Measurements from ENCODE around the gene ALKBH8.
A peak's percentile ranks its signal among the peaks of the same experiment; 100 is the strongest.
"Not testable (repeated sequence)": the region's sequence is repeated elsewhere in the genome, so short reads cannot be mapped to it uniquely, and the experiment has no call there.

Gene ALKBH8

GRCh38 chr11:107501713-107502112 is 63.8 kb downstream of the ALKBH8 start:
- DNase-seq = no peak

- DNase-seq = not testable (repeated sequence)
Measured at GRCh38 chr11:107497371-107497770, 68.2 kb downstream of the ALKBH8 start.

GRCh38 chr11:107496011-107496410 is 69.5 kb downstream of the ALKBH8 start:
- no peak for DNase-seq

DNA sequence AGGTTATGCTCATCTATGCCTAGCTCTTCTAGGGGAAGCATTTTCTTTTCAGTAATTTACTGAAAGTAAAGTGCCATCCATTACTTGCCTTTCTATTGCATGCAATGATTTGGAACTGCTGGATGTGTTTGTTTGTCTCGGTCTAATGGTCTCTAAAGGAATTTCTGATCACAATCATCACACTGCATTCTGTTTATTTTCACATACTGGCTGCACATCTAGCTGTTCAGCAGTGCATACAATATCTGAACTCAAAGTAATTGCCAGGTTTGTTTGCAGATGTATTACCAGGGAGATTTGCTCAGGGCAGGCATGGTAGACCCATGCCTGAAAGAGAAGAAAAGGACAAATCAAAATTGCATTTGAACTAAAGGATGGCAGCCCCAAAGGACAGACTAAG is 71.5 kb downstream of the ALKBH8 start:
- DNase-seq = no peak

DNA sequence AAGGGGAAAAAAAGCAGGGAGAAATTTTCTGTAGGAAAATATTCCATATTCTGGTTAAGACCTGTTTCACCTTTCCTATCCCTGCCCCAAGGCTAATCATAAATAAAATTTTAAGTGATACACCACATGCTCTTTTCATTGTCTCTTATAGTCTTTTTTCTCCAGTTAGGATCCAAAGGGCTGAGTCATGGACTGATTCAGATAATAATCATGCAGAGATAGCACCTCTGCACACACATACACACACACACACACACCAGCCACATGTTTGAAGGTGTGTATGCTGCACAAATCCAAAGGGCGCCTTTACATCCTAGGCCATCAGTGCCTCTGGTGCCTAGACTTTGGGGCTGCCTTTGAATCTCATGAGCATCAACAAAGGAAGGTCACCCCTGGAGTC is 72.4 kb downstream of the ALKBH8 start:
- DNase-seq = no peak

DNA sequence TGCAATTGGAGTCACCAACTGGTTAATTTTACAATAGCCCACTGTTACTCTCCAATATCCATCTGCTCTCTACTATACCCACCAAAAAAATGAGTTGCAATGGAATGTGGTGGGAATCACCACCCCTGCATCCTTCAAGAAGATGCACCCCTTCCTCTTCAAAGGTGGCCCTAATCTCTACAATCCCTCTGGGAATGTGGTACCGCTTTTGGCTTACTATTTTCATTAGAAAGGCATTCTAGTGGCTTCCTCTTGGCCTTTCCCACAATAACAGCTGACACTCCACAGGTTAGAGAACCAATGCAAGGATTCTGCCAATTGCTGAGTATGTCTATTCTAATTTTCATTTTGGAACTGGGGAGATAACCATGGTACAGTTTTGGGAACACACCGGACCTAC is 74.7 kb downstream of the ALKBH8 start:
- DNase-seq = no peak

DNA sequence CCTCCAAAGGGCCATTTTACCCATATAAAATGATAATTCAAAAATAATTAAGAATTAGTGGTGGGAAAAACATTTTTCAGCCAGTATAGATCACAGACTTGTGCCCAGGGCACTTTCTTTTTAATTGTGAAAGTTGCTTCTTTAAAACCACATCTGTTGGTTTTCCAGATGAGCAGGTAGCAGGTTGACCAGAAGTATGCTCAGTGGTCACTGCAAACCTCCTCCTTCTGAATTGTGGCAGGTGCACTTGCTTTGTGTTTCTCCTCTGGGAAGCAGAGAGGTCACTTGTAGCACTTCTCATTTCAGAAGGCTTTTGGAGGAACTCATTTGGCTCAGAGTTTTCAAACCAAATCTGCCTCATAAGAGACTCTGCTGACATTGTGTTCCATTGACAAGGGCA is 83.3 kb downstream of the ALKBH8 start:
- no peak for DNase-seq

DNA sequence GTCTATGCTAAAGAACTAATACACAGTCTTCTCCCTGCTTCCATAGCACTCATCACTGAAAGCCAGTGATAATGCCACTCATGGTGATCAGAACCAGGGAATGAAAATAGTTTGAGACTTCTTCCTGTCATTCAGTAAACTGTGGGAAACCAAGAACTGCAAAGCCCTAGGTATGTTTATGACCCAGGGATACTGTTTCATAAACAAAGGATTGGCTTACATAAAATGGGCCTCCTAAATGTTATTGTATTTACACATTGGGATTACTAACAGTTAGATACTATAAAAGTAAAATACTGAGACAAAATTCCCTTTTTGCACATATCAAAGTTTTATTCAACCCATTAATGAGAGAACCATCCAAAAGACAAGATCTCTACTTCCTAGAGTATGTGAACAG is 86.6 kb downstream of the ALKBH8 start:
- no peak for DNase-seq

- DNase-seq = no peak
Measured at GRCh38 chr11:107477820-107478219, 87.7 kb downstream of the ALKBH8 start.

DNA sequence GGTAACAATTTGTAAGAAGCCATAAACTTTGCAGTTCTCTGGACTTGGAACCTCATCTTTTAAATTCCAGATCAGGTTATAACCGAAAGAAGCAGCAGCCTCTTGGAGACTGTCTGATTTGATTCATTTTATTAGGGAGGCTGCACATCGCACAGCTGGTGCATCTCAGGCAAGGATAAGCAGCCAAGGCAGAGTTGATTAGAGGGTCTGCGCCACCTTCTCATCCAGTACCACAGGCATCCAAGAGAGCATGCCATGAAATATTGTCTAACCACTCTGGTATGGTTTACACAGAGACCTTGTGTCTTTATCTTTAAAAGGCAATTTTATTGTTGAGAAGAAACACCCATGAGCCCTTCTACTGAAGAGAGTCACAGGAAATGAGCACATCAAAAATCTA is 91.7 kb downstream of the ALKBH8 start:
- no peak for DNase-seq

- no peak for DNase-seq
Measured at GRCh38 chr11:107472966-107473365, 92.6 kb downstream of the ALKBH8 start.

GRCh38 chr11:107468596-107468995 is 96.9 kb downstream of the ALKBH8 start:
- no peak for DNase-seq

DNA sequence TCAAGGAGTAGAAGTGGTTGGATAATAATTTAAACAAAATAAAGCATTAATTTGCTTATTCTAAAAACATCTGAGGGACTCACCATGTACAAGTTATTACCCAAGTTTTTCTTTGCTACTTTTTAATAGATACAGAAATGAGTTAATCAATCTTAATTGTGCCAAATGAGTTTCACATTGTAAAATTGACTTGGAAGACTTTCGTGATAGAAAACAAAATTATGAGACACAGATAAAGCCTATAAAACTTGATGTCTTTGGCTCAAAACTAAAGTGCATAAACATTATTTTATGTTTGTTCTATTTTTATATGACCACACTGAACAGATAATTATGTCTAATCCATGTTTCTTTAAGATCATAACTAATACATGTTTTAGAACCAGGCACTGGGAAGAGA is 97.8 kb downstream of the ALKBH8 start:
- DNase-seq = no peak

DNA sequence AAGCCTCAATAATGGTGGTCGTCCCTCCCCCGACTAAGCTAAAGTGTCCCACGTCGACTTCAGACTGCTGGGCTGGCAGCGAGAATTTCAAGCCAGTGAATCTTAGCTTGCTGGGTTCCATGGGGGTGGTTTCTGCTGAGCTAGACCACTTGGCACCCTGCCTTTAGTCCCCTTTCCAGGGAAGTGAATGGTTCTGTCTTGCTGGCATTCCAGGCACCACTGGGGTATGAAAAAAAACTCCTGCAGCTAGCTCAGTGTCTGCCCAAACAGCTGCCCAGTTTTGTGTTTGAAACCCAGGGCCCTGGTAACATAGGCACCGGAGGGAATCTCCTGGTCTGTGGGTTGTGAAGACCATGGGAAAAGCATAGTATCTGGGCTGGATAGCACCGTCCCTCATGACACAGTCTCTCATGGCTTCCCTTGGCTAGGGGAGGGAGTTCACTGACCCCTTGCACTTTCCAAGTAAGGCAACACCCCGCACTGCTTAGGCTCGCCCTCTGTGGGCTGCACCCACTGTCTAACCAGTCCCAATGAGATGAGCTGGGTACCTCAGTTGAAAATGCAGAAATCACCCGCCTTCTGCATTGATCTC is 99.2 kb downstream of the ALKBH8 start:
- DNase-seq = not testable (repeated sequence)

DNA sequence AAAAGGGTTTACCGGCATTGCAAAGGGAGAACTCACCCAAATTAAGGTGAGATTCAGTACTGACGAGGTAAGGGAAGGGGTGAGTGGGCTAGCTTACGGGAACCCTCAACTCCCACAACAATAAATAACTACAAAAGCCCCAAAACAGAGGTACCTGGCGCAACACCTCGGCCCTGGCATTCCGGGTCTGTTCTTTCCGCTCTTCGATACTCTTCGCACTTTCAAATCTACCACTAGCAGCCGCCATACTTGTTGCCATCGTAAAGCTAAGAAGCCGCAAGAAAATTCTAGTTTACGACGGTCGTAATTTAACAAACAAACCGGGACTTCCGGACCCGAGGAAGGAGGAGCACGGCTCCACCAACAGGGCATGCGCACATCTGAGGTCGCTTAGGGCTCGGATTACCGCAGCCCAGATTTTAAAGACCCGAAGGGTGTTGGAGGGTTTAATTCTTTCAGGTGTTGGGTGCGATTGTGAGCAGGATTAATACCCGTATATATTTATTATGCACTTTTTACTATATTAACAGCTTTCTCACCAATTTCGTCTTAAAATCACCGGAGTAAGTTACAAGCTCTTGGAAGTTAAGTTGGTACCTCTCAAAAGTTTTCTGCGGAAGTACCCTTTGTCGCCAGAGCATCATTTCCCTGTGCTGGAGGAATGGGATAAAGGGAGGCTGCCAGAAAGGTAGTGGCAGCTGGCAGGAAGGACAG is 107.8 kb downstream of the ALKBH8 start, which contains the start of gene CWF19L2:
TSS of gene CWF19L2 (minus strand) at position 268 of the 714 bp plus-strand sequence. CDS start at position 259, 9 bp downstream.
- DNase-seq = peak; percentile 94

DNA sequence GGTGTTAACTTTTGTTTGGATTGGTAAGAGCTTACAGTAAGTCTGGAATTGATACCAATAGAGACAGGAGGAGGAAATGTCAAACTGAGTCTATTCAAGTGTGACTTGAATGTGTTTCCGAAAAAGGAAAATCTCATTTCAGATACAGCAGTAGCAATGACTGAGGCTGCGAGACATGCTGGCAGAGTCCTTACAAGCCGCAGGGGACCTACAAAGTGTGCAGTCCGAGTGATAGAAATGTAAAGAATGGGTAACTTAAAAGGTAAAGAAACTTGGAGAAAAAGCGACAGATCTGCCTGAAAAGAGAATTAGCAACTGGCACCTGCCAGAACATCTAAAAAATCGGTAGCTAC is 108.4 kb downstream of the ALKBH8 start:
- no peak for DNase-seq

GRCh38 chr11:107453594-107454286 is 111.8 kb downstream of the ALKBH8 start:
- no peak for DNase-seq
